ENCODE data around the gene VKORC1.

The VKORC1 gene

DNA sequence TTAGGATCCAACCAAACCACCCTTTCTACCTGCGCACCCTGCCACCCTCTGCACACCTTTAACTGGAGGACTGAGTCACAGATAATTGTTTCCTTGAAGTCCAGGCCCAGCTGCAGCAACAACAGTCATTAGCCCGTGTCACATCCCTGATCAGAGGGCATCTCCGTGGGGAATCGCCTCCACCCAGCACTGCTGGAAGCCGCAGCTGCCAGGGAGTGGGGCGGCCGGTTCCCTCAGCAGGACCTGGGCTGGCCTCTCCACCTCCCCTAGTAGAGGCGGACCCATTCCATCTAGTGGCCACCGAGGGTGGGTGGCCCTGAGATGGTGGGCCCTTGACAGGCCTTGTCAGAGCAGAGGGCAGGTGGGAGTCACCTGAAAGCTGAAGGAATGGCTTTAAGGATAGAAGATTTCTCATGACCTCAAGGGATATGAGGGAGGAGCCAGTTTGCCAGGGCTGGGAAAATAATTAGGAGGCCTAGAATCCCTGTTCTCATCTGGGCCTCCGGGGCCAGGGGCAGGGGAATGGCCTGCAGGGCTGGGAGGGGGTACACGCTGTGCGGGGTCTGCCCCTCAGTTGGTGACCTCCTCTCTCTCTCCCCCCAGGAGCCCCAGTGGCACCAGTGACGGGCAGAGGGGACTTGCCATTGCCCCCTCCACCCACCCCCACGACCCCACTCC is 12.1 kb downstream of the VKORC1 start:
- DNase-seq (ENCODE audit: low read depth) = no peak
- H3K4me3 ChIP-seq (replicated peaks; ENCODE audit: low read depth, low read length) = no peak overlapping the region
- TF ChIP-seq, protein P1, sequence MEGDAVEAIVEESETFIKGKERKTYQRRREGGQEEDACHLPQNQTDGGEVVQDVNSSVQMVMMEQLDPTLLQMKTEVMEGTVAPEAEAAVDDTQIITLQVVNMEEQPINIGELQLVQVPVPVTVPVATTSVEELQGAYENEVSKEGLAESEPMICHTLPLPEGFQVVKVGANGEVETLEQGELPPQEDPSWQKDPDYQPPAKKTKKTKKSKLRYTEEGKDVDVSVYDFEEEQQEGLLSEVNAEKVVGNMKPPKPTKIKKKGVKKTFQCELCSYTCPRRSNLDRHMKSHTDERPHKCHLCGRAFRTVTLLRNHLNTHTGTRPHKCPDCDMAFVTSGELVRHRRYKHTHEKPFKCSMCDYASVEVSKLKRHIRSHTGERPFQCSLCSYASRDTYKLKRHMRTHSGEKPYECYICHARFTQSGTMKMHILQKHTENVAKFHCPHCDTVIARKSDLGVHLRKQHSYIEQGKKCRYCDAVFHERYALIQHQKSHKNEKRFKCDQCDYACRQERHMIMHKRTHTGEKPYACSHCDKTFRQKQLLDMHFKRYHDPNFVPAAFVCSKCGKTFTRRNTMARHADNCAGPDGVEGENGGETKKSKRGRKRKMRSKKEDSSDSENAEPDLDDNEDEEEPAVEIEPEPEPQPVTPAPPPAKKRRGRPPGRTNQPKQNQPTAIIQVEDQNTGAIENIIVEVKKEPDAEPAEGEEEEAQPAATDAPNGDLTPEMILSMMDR (IDR thresholded peaks at IDR 0.05; ENCODE audit: low read length, missing control alignments) = no peak

DNA sequence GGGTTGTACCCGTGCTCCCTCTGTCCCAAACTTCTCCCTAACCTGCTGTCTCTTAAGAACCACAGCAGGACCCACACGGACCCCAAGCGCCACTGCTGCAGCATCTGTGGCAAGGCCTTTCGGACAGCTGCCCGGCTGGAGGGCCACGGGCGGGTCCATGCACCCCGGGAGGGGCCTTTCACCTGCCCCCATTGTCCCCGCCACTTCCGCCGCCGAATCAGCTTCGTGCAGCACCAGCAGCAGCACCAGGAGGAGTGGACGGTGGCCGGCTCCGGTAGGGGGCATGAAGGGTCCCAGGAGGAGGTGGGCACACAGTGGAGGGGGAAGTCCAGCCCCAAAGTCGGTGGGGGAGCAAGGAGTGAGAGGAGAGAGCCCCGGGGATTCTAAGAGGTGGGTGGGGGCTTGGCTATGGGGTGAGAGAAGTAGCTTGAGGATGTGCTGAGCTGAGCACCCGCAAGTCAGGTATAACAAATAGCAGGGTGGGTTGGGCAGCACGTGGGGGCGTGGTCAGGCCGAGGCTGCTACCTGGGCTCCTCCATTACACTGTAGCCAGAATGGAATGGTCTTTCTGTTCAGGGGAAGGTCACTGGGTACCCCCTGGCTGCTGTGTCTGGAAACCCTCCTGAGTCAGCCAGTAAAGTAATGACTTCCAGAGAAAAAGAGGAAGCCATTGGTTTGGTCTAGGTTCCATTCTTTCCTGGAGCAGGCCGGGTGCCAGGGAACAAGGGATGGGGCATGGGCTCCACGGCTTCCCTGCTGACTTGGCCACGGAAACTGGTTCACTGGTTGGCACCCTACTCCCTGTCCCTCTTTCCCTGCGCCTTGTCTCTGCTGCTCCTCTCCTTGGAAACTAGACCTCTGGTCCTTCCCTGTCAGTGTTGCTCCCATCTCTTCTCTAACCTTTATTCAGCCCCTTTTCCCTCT is 12.9 kb downstream of the VKORC1 start:
- no peak for DNase-seq (ENCODE audit: low read depth)
- H3K4me3 ChIP-seq (replicated peaks; ENCODE audit: low read depth, low read length) = no peak overlapping the region
- TF ChIP-seq, protein P1 (IDR thresholded peaks at IDR 0.05; ENCODE audit: low read length, missing control alignments) = no peak

DNA sequence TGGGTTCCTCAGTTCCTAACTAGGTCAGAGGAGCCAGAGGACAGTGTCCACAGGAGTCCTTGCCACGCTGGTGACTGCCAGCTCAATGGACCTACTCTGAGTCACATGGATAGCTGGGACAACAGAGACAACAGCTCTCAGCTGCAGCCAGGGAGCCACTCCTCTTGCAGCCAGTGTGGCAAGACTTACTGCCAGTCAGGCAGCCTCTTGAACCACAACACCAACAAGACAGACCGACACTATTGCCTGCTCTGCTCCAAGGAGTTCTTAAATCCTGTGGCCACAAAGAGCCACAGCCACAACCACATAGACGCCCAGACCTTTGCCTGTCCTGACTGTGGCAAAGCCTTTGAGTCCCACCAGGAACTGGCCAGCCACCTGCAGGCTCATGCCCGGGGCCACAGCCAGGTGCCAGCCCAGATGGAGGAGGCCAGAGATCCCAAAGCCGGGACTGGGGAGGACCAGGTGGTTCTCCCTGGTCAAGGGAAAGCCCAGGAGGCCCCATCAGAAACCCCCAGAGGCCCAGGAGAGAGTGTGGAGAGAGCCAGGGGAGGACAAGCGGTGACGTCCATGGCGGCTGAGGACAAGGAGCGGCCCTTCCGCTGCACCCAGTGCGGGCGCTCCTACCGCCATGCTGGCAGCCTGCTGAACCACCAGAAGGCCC is 13.7 kb downstream of the VKORC1 start:
- no peak for DNase-seq (ENCODE audit: low read depth)
- TF ChIP-seq, protein P1 (IDR thresholded peaks at IDR 0.05; ENCODE audit: low read length, missing control alignments) = no peak
- no peak overlapping the region for H3K4me3 ChIP-seq (replicated peaks; ENCODE audit: low read depth, low read length)

DNA sequence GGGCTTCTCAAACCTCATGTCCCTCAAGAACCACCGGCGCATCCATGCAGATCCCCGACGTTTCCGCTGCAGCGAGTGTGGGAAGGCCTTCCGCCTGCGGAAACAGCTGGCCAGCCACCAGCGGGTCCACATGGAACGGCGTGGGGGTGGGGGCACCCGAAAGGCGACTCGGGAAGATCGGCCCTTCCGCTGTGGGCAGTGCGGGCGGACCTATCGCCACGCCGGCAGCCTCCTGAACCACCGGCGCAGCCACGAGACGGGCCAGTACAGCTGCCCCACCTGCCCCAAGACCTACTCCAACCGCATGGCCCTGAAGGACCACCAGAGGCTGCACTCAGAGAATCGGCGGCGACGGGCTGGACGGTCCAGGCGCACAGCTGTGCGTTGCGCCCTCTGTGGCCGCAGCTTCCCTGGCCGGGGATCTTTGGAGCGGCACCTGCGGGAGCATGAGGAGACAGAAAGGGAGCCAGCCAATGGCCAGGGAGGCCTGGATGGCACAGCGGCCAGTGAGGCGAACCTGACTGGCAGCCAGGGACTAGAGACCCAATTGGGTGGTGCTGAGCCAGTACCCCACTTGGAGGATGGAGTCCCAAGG is 14.5 kb downstream of the VKORC1 start:
- DNase-seq (ENCODE audit: low read depth) = no peak
- TF ChIP-seq, protein P1 (IDR thresholded peaks at IDR 0.05; ENCODE audit: low read length, missing control alignments) = no peak
- H3K4me3 ChIP-seq (replicated peaks; ENCODE audit: low read depth, low read length) = no peak overlapping the region

DNA sequence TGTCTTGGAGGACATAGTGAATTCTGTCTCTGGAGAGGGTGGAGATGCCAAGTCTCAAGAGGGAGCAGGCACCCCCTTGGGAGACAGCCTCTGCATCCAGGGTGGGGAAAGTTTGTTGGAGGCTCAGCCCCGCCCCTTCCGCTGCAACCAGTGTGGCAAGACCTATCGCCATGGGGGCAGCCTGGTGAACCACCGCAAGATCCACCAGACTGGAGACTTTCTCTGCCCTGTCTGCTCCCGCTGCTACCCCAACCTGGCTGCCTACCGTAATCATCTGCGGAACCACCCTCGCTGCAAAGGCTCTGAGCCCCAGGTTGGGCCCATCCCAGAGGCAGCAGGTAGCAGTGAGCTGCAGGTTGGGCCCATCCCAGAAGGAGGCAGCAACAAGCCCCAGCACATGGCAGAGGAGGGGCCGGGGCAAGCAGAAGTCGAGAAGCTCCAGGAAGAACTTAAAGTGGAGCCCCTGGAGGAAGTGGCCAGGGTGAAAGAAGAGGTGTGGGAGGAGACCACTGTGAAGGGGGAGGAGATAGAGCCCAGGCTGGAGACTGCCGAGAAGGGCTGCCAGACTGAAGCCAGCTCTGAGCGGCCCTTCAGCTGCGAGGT is 15.2 kb downstream of the VKORC1 start:
- no peak for DNase-seq (ENCODE audit: low read depth)
- TF ChIP-seq, protein P1 (IDR thresholded peaks at IDR 0.05; ENCODE audit: low read length, missing control alignments) = no peak
- no peak overlapping the region for H3K4me3 ChIP-seq (replicated peaks; ENCODE audit: low read depth, low read length)

DNA sequence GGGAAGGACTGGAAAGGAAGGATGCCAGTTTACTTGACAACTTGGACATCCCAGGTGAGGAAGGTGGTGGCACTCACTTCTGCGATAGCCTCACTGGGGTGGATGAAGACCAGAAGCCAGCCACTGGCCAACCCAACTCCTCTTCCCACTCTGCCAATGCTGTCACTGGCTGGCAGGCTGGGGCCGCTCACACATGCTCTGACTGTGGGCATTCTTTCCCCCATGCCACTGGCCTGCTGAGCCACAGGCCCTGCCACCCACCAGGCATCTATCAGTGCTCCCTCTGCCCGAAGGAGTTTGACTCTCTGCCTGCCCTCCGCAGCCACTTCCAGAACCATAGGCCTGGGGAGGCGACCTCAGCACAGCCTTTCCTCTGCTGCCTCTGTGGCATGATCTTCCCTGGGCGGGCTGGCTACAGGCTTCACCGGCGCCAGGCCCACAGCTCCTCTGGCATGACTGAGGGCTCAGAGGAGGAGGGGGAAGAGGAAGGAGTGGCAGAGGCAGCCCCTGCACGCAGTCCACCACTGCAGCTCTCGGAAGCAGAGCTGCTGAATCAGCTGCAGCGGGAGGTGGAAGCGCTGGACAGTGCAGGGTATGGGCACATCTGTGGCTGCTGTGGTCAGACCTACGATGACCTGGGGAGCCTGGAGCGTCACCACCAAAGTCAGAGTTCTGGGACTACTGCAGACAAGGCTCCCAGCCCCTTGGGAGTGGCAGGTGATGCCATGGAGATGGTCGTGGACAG is 15.8 kb downstream of the VKORC1 start:
- H3K4me3 ChIP-seq (replicated peaks; ENCODE audit: low read depth, low read length) = no peak overlapping the region
- TF ChIP-seq, protein P1 (IDR thresholded peaks at IDR 0.05; ENCODE audit: low read length, missing control alignments) = no peak
- no peak for DNase-seq (ENCODE audit: low read depth)
